ENCODE data around the gene UGT1A9.

- TF ChIP-seq POLR2A (IDR thresholded peaks at IDR 0.05) (no peak), POLR2AphosphoS5 (IDR thresholded peaks at IDR 0.05; ENCODE audit: insufficient read depth in 1 of 2, low read depth in 1 of 2) (no peak), CTCF (IDR thresholded peaks at IDR 0.05) (no peak)
Measured at GRCh38 chr2:233761040-233761769, 89.5 kb downstream of the UGT1A9 start.

All from vagina (tissue), 2 donors.